GM18951 (cell line): ENCODE results near the gene RFX1.
"Not testable (repeated sequence)": the region's sequence is repeated elsewhere in the genome, so short reads cannot be mapped to it uniquely, and the experiment has no call there.

Source experiments
- POLR2A ChIP-seq: IDR thresholded peaks from 4 replicates; pipeline ENCODE4 v1.6.1; 2011; ENCODE audit warnings: mild to moderate bottlenecking; ENCODE audit not compliant: insufficient read length, insufficient read depth; ENCODE audit errors: extremely low read depth
- in situ Hi-C: fragments of 300-500 bp; cut with MboI; formaldehyde crosslinking; loops from one replicate; pipeline ENCODE4 v1.12.0; 2022; ENCODE audit warnings: low sequenced_read_pairs, mixed read lengths, inconsistent platforms; ENCODE audit not compliant: unreplicated experiment

RFX1 gene

DNA sequence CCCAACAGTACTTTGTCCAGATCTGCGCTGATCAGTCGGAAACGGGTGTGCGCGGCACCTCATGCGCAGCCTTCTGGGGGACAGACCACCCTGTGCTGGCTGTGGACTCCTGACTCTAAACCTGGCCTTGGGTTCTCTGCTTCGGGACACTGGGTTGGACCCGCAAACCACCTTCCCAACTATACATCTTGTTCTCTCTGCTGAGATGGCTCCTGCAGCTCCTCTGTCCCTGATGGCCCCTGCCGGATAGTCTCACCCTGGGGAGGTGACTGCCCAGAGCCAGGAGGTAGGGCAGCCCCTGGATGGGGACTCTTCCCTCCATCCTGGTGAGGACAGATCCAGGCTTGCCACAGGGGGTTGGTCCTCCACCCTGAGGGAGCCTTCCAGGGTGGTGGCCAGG lies 23.3 kb downstream of the RFX1 start:
- in situ Hi-C loops = no loop called here
- no peak for TF ChIP-seq POLR2A

- in situ Hi-C loops = no loop called here
- no peak for TF ChIP-seq POLR2A
These were observed 24.1 kb downstream of the RFX1 start for GRCh38 chr19:13981988-13982501.

- in situ Hi-C loops = no loop called here
- no peak for TF ChIP-seq POLR2A
These were observed 24.7 kb downstream of the RFX1 start for GRCh38 chr19:13981467-13981866.

DNA sequence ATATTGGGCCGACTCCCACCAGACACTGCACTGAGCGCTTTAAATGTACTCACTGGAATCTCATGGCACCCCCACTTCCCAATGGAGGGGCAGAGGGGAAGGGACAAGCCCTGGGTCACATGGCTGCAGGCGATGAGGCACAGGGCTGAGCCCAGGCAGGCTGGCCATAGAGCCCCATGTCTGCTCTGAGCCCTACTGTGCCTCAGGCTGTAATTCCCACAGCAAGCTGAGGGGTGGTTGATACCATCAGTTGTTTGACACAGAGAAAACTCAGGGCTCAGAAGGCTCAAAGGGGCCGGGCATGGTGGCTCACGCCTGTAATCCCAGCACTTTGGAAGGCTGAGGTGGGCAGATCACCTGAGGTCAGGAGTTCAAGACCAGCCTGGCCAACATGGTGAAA lies 25.1 kb downstream of the RFX1 start:
- no peak for TF ChIP-seq POLR2A
- in situ Hi-C loops = no loop called here

DNA sequence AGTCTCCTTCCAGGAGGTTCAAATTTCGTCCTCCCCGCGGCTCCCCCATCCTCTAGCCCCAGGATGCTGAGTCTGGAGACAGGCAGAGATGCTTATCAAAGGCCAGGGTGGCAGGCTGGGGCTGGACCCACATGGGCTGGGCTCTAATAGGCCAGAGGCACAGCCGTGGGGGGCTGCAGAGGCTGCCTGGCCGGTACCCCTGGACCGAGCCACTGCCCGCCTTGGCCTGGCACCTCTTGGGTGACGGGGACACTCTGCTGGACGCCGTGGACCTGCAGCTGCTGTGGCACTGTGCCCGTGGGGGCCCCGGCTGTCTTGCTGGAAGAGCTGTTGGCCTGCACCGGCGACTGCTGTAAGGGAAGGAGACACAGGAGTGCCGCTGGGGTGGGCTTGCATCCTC lies 25.8 kb downstream of the RFX1 start:
- in situ Hi-C loops = no loop called here
- no peak for TF ChIP-seq POLR2A

GRCh38 chr19:13979686-13980085 lies 26.4 kb downstream of the RFX1 start:
- TF ChIP-seq POLR2A = no peak
- in situ Hi-C loops = no loop called here

DNA sequence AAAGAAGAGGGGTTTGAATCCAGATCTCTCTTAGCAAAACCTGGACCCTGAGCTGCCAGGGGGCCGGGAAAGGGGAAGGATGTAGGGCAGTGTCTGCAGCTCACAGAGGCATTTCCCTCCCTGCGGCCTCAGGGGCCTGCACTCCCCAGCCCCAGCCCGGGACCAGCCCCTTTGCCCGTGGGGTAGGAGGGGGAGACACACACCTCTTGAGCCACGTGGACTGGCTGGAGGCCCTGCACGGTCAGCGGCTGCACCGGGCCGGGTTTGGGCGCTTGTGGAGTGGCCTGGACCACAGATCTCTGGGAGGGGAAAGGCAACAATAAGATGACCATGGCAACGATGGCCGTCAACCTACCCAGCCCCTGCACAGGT lies 26.9 kb downstream of the RFX1 start:
- in situ Hi-C loops = no loop called here
- TF ChIP-seq POLR2A = no peak

DNA sequence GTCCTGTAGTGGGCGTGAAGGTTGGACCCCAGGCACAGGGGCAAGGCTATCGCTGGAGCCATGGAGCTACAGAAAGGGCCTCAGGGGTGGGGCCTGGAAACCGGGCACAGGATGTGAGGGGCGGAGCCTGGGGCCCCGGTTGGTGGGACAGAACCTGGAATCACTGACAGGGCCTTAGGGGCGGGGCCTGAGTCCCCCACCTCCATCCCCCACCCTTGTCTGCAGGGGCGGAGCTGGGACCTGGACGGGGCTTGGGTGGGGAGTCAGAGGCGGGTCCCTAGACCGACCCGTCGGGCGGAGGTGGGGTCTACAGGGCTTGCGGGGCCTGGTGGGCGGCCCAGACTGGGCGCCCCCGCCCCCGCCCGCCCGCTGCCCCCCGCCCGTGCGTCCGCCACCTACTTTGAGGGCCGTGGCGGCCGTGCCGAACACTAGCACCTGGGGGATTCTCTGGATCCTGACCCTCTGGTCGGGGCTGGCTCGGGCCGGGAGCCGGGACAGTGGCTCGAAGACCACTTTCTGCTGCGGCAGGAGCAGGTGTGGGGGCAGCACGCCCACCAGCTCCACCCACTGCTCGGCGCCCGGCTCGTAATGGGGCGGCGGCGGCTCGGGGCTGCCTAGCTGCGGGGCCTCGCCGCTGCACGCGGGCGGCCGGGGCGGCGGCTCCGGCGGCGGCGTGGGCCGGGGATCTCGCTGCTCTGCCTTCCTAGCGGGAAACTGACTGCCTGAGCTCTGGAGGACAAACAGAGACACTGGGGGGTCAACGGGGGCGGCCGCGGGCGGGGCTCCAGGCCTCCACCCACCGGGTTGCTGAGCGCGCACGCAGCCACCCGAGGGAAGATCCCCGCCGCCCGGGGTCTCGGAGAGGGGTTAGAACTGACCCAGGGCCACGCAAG lies 27.5 kb downstream of the RFX1 start:
- TF ChIP-seq POLR2A = no peak
- in situ Hi-C loops = no loop called here

DNA sequence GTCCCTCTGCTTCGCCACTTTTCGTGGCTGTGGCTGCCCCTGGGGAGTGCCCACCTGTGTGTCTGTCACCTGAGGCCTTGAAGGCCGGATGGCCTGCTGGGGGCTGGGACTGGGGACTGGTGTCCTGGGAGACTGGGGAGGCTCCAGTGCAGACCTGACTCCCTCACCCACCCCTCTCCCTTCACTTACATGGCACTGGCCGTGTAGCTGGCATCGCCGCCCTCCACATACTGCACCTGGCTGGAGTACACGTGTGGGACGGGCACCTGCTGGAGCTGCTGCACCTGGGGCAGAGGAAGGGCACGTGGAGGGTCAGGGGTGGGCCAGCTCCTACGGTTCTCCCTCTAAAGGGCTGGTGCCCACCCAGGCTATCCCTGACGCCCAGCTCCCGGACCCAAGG lies 28.3 kb downstream of the RFX1 start:
- in situ Hi-C loops = no loop called here
- TF ChIP-seq POLR2A = no peak

DNA sequence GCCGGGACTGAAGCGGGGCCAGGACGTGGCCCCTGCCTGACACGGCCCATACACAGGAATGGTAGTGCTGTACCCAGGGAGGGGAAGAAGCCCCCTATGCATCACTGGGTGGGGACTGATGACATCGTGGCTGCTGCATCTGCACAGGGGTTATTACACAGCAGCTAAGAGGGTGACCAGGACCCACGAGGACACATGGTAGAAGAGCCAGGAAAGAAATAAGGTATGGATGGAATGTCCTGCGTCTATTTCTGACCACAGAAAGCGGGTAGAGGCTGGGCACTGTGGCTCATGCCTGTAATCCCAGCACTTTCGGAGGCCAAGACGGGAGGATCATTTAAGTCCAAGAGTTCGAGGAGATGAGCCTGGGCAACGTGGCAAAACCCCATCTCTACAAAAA lies 29.7 kb downstream of the RFX1 start:
- in situ Hi-C loops = no loop called here
- TF ChIP-seq POLR2A = no peak

DNA sequence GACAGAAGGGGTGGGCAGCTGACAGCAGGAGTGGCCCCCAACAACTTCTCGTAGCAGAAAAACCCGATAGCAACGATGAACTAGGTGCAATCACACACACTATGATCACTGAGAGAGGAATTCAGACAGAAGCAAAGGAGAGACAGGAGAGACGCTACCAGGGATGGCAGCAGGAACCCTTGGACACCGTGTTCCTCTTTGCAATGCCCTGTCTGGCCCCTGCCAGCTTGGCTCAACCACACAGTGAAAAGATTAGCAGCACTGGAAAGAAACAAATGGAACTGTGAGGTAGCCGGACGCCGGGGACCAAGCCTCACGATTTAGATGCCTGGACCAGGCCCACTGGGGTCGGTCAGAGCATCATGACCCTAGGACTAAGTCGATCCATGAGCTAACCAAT lies 30.2 kb downstream of the RFX1 start:
- TF ChIP-seq POLR2A = no peak
- in situ Hi-C loops = no loop called here

DNA sequence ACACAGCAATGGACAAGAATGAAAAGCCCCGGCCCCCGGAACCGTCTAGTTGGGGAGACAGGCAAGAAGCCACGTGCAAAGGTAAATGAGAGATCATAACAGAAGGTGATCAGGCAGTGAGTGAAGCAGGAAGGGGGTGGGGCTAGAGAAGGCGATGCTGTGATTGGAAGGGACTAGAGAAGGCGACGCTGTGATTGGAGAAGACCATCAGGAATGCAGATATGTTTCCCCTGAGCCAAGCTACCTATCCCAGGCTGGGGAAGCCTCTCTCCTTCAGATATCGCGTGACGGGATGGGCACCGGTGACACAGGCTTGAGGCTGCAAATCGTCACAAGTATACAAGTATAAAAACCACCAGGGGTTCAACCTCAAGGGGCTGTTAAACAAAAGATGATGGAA lies 32.0 kb downstream of the RFX1 start:
- no peak for TF ChIP-seq POLR2A
- in situ Hi-C loops = no loop called here

- in situ Hi-C loops = not testable (repeated sequence)
These were observed 32.6 kb downstream of the RFX1 start for GRCh38 chr19:13973479-13973878.

DNA sequence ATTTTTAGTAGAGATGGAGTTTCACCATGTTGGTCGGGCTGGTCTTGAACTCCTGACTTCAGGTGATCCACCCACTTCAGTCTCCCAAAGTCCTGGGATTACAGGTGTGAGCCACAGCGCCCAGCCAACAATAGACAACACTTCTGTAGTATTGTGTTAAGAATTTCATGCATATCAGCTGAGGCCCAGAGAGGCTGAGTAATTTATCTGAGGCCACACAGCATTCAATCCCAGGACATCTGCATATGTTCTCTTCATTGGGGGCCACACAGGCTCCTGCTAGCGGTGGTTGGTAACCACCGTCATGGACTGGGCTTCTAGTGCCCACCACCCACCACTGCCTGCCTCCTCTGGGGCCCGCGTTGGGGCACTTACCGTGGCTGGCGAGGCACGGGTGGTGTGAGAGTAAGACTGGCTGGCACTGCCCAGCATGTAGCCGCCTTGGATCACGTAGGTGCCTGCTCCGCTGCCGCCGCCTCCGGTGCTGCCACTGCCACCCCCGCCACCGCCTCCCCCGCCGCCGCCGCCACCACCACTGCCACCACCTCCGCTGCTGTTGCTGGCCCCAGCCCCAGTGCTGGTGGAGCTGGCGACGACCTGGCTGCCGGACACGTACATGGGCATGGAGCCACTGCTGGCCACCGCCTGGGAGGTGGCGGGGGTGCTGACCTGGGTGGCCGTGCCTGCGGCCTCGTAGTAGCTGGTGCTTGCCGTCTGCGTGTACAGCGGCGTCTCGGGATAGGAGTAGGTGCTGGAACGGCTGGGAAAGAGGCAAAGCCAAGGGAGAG lies 33.6 kb downstream of the RFX1 start:
- in situ Hi-C loops = no loop called here
- no peak for TF ChIP-seq POLR2A

- in situ Hi-C loops = not testable (repeated sequence)
These were observed 34.3 kb downstream of the RFX1 start for GRCh38 chr19:13971868-13972267.
